BE2C (cell line): ENCODE measurements around the gene DLGAP4.
A peak's percentile ranks its signal among the peaks of the same experiment; 100 is the strongest.

Experiments
- DNase-seq: peaks from one replicate; pipeline ENCODE4 v3.0.0-alpha.2; 2020
- H3K27me3 ChIP-seq: fragments of 250-450 bp; sonication (Bioruptor Pico); 2 replicates; pipeline ENCODE4 v1.5.1; 2020; ENCODE audit warnings: mild to moderate bottlenecking
- H3K36me3 ChIP-seq: fragments of 250-450 bp; sonication (Bioruptor Pico); 2 replicates; pipeline ENCODE4 v1.5.1; 2020; ENCODE audit warnings: mild to moderate bottlenecking
- H3K4me1 ChIP-seq: fragments of 250-450 bp; sonication (Bioruptor Pico); 2 replicates; pipeline ENCODE4 v1.5.1; 2020
- H3K4me3 ChIP-seq: 2 replicates; pipeline ENCODE4 v1.5.1; 2011; ENCODE audit warnings: low read depth, low read length
- H3K9me3 ChIP-seq: fragments of 250-450 bp; sonication (Bioruptor Pico); 2 replicates; pipeline ENCODE4 v1.5.1; 2020
- CTCF ChIP-seq: IDR thresholded peaks from 2 replicates; pipeline ENCODE4 v1.5.1; 2012; ENCODE audit warnings: mild to moderate bottlenecking, low read depth, low read length

The DLGAP4 gene

GRCh38 chr20:36480456-36481048 lies 174.4 kb downstream of the DLGAP4 start:
- H3K36me3 ChIP-seq, result no peaks in the 10 kb centered on the region; the same call in none of the 2 replicates

GRCh38 chr20:36481380-36482043 lies 175.4 kb downstream of the DLGAP4 start:
- Histone ChIP-seq H3K9me3 (no peaks in the 10 kb centered on the region), H3K4me1 (peaks cover 23% of the 10 kb centered on the region), H3K27me3 (no peaks in the 10 kb centered on the region), H3K36me3 (no peaks in the 10 kb centered on the region; the same call in none of the 2 replicates), H3K4me3 (no peak overlapping the region)
- no peak for DNase-seq
- peak; percentile 32 for TF ChIP-seq CTCF

More at GRCh38 chr20:36480456-36481048, 174.4 kb downstream of the DLGAP4 start:
- Histone ChIP-seq H3K4me3 (no peak overlapping the region), H3K9me3 (no peaks in the 10 kb centered on the region), H3K4me1 (peaks cover 23% of the 10 kb centered on the region), H3K27me3 (no peaks in the 10 kb centered on the region)
- no peak for DNase-seq
- no peak for TF ChIP-seq CTCF

- Histone ChIP-seq H3K4me1 (peaks cover 23% of the 10 kb centered on the region), H3K9me3 (no peaks in the 10 kb centered on the region), H3K4me3 (no peak overlapping the region), H3K36me3 (no peaks in the 10 kb centered on the region; the same call in none of the 2 replicates), H3K27me3 (no peaks in the 10 kb centered on the region)
- no peak for DNase-seq
- TF ChIP-seq CTCF, result no peak
Measured at GRCh38 chr20:36482044-36482473, 175.9 kb downstream of the DLGAP4 start.

GRCh38 chr20:36483209-36483918 lies 177.2 kb downstream of the DLGAP4 start:
- Histone ChIP-seq H3K4me1 (peaks cover 21% of the 10 kb centered on the region), H3K27me3 (no peaks in the 10 kb centered on the region), H3K4me3 (no peak overlapping the region), H3K36me3 (no peaks in the 10 kb centered on the region; the same call in 1 of the 2 replicates), H3K9me3 (no peaks in the 10 kb centered on the region)
- TF ChIP-seq CTCF, result no peak
- peak; percentile 64 for DNase-seq

GRCh38 chr20:36483919-36484808 lies 178.0 kb downstream of the DLGAP4 start:
- peak; percentile 38 for DNase-seq
- no peak overlapping the region for H3K4me3 ChIP-seq
- no peaks in the 10 kb centered on the region for H3K36me3 ChIP-seq
- TF ChIP-seq CTCF, result no peak
- no peaks in the 10 kb centered on the region for H3K9me3 ChIP-seq
- H3K27me3 ChIP-seq, result no peaks in the 10 kb centered on the region
- peaks cover 21% of the 10 kb centered on the region for H3K4me1 ChIP-seq
